ENCODE data around the gene DMRT1. TPM values are rescaled to one million over a fixed set of nuclear protein-coding genes. Genes with fewer than 3 reads are reported as not detected.

DMRT1 gene
- total RNA-seq, 1 experiment from 2014 or later, result not detected

DNA sequence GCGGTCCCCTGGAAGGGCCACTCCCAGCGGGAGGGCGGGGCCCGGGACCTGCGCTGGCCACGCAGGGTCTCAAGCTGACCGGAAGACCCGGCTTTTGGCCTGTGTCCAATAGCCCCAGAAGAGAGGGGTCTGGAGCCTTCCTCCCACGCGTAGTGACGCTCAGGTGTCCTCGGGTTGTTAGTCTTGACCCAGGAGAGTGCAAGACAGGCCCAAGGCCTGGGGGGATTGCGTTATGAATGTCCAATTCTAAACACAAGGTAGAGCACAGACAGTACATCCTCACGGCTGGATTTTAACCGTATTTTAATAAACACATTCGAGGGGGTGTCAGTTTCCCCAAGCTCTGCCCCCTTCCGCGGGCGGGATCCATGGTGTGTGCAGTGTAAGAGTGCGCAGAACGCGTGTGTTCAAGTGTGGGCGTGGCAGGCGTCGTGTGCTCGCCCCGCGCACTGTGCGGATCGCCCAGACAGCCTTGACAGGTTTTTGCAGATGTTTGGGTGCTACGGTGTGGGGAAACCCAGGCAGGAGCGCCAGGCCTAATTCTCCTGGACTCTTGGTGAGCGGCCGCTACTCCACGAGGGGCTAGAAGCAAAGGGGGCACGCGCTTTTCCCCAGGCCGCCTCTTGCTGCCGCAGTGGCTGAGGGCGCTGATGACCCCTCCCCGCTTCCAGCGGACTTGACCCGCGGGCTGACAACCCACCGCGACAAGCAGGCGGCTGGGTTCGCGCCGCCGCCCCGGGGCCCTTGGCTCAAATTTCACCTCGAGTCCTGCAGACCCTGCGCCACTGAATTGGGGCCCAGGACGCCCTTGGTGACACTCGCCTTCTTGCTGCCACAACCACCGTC, 128.9 kb downstream of the DMRT1 start:
- ChIA-PET CTCF (no interaction called here), POLR2A (no interaction called here)
- no TSS peak for BruUV-seq (replicated peaks)
- H3K27me3 ChIP-seq (ENCODE audit: control insufficient read depth, insufficient read depth, low read length), result no peaks in the 10 kb centered on the region
- intact Hi-C loops (cut with micrococcal nuclease; ENCODE audit: unreplicated experiment), result no loop called here
- H3K36me3 ChIP-seq (ENCODE audit: control insufficient read depth, insufficient read depth, low read length), result no peaks in the 10 kb centered on the region
- TF ChIP-seq, protein P1, sequence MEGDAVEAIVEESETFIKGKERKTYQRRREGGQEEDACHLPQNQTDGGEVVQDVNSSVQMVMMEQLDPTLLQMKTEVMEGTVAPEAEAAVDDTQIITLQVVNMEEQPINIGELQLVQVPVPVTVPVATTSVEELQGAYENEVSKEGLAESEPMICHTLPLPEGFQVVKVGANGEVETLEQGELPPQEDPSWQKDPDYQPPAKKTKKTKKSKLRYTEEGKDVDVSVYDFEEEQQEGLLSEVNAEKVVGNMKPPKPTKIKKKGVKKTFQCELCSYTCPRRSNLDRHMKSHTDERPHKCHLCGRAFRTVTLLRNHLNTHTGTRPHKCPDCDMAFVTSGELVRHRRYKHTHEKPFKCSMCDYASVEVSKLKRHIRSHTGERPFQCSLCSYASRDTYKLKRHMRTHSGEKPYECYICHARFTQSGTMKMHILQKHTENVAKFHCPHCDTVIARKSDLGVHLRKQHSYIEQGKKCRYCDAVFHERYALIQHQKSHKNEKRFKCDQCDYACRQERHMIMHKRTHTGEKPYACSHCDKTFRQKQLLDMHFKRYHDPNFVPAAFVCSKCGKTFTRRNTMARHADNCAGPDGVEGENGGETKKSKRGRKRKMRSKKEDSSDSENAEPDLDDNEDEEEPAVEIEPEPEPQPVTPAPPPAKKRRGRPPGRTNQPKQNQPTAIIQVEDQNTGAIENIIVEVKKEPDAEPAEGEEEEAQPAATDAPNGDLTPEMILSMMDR (IDR thresholded peaks at IDR 0.05), result no peak
- TF ChIP-seq SIN3A (IDR thresholded peaks at IDR 0.05; ENCODE audit: borderline replicate concordance, insufficient read depth, low read depth, low read length) (no peak), POLR2AphosphoS5 (IDR thresholded peaks at IDR 0.05; ENCODE audit: low read depth, low read length) (no peak), TCF7L2 (IDR thresholded peaks at IDR 0.05; ENCODE audit: low read depth, low read length) (no peak)
- TF ChIP-seq, protein P2, sequence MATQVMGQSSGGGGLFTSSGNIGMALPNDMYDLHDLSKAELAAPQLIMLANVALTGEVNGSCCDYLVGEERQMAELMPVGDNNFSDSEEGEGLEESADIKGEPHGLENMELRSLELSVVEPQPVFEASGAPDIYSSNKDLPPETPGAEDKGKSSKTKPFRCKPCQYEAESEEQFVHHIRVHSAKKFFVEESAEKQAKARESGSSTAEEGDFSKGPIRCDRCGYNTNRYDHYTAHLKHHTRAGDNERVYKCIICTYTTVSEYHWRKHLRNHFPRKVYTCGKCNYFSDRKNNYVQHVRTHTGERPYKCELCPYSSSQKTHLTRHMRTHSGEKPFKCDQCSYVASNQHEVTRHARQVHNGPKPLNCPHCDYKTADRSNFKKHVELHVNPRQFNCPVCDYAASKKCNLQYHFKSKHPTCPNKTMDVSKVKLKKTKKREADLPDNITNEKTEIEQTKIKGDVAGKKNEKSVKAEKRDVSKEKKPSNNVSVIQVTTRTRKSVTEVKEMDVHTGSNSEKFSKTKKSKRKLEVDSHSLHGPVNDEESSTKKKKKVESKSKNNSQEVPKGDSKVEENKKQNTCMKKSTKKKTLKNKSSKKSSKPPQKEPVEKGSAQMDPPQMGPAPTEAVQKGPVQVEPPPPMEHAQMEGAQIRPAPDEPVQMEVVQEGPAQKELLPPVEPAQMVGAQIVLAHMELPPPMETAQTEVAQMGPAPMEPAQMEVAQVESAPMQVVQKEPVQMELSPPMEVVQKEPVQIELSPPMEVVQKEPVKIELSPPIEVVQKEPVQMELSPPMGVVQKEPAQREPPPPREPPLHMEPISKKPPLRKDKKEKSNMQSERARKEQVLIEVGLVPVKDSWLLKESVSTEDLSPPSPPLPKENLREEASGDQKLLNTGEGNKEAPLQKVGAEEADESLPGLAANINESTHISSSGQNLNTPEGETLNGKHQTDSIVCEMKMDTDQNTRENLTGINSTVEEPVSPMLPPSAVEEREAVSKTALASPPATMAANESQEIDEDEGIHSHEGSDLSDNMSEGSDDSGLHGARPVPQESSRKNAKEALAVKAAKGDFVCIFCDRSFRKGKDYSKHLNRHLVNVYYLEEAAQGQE (IDR thresholded peaks at IDR 0.05; ENCODE audit: insufficient read depth in 1 of 2, low read depth in 2 of 2, low read length in 1 of 2), result no peak
- in situ Hi-C loops (cut with HindIII; ENCODE audit: low pct_unique_long_range_greater_than_20kb, low sequenced_read_pairs), result no loop called here
- ATAC-seq (no peak), DNase-seq (ENCODE audit: low read depth, low spot score) (no peak)
- H3K4me1 ChIP-seq (ENCODE audit: control insufficient read depth, insufficient read depth, low read length), result no peaks in the 10 kb centered on the region
- no peak overlapping the region for H3K27ac ChIP-seq (ENCODE audit: low read length)
- H3K9me3 ChIP-seq (ENCODE audit: control insufficient read depth, insufficient read depth, low read depth, low read length), result no peaks in the 10 kb centered on the region
- no peak overlapping the region for H3K4me3 ChIP-seq (ENCODE audit: low read depth in 2 of 2, low read length in 2 of 2)

DNA sequence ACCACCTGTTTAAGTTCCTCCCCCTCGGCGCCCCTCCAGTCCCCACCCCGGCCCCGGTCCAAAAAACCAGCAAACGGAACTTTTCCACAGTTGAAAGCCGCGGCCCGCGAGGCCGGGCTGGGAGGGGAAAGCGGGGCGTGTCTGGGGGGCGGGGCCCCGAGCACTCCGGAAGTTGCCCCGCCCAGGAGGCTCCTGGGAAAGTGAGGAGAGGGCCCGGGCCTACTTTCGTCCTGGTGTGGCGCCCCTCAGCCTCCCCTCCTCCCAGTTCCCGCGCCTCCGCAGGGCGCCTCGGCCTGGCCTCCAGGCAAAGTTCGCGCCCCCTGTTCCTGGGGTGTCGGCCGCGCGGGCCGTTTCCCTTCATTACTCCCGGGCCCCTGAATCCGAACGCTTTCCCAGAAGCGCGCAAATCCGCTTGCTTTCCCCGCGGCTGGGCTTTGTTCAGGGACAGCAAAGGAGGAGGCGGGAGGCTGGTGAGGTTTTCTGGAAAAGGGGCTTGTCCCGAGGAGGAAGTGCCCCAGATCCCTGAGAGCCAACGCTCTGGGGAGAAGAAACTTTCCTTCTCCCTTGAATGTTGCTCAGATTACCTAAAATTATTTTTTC, 130.5 kb downstream of the DMRT1 start:
- in situ Hi-C loops (cut with HindIII; ENCODE audit: low pct_unique_long_range_greater_than_20kb, low sequenced_read_pairs), result no loop called here

More for the DNA sequence above, 130.5 kb downstream of the DMRT1 start:
- TF ChIP-seq, protein P2 (IDR thresholded peaks at IDR 0.05; ENCODE audit: insufficient read depth in 1 of 2, low read depth in 2 of 2, low read length in 1 of 2), result no peak
- TF ChIP-seq SIN3A (IDR thresholded peaks at IDR 0.05; ENCODE audit: borderline replicate concordance, insufficient read depth, low read depth, low read length), result no peak
- TF ChIP-seq TCF7L2 (IDR thresholded peaks at IDR 0.05; ENCODE audit: low read depth, low read length), result no peak
- TF ChIP-seq, protein P1 (IDR thresholded peaks at IDR 0.05), result no peak
- TF ChIP-seq POLR2AphosphoS5 (IDR thresholded peaks at IDR 0.05; ENCODE audit: low read depth, low read length), result no peak
- no peaks in the 10 kb centered on the region for H3K36me3 ChIP-seq (ENCODE audit: control insufficient read depth, insufficient read depth, low read length)
- H3K27ac ChIP-seq (ENCODE audit: low read length), result no peak overlapping the region
- H3K4me1 ChIP-seq (ENCODE audit: control insufficient read depth, insufficient read depth, low read length), result no peaks in the 10 kb centered on the region
- no peaks in the 10 kb centered on the region for H3K9me3 ChIP-seq (ENCODE audit: control insufficient read depth, insufficient read depth, low read depth, low read length)
- no TSS peak for BruUV-seq (replicated peaks)
- ATAC-seq, result no peak
- H3K27me3 ChIP-seq (ENCODE audit: control insufficient read depth, insufficient read depth, low read length), result no peaks in the 10 kb centered on the region
- CTCF ChIA-PET, result no interaction called here
- no peak for DNase-seq (ENCODE audit: low read depth, low spot score)
- POLR2A ChIA-PET, result no interaction called here
- intact Hi-C loops (cut with micrococcal nuclease; ENCODE audit: unreplicated experiment), result no loop called here
- no peak overlapping the region for H3K4me3 ChIP-seq (ENCODE audit: low read depth in 2 of 2, low read length in 2 of 2)

Data from Panc1 (cell line).